KOPT-K1 (cell line): ENCODE measurements around the gene PDCL3.

ENCODE experiments used
- H3K27ac ChIP-seq: fragments of 200-600 bp; sonication (generic); 2 replicates; pipeline ENCODE4 v1.5.1; 2016; ENCODE audit warnings: antibody characterized with exemption, mild to moderate bottlenecking, low read depth, low read length; ENCODE audit not compliant: poor library complexity, severe bottlenecking
- H3K36me3 ChIP-seq: fragments of 200-600 bp; sonication (generic); 2 replicates; pipeline ENCODE4 v1.5.1; 2017; ENCODE audit warnings: antibody characterized with exemption, mild to moderate bottlenecking, low read length, moderate library complexity; ENCODE audit not compliant: insufficient read depth
- H3K9me3 ChIP-seq: fragments of 200-600 bp; sonication (generic); 2 replicates; pipeline ENCODE4 v1.5.1; 2017; ENCODE audit warnings: antibody characterized with exemption, low read length, mild to moderate bottlenecking; ENCODE audit not compliant: insufficient read depth, poor library complexity, severe bottlenecking

PDCL3 gene

DNA sequence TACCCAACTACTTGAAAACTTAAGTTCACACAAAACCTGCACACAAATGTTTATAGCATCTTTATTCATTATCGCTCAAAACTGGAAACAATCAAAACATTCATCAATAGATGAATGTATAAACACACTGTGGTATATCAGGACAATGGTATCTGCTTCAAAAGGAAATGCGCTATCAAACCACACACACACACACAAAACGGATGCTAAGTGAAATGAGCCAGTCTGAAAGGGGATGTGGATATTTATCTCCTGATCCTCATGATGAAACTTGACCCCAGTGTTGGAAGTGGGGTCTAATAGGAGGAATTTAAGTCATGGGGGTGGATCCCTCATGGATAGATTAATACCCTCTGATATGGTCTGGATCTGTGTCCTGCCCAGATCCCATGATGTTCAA, 22.0 kb downstream of the PDCL3 start:
- no peaks in the 10 kb centered on the region for H3K36me3 ChIP-seq
- no peaks in the 10 kb centered on the region for H3K9me3 ChIP-seq
- H3K27ac ChIP-seq: no peak overlapping the region

DNA sequence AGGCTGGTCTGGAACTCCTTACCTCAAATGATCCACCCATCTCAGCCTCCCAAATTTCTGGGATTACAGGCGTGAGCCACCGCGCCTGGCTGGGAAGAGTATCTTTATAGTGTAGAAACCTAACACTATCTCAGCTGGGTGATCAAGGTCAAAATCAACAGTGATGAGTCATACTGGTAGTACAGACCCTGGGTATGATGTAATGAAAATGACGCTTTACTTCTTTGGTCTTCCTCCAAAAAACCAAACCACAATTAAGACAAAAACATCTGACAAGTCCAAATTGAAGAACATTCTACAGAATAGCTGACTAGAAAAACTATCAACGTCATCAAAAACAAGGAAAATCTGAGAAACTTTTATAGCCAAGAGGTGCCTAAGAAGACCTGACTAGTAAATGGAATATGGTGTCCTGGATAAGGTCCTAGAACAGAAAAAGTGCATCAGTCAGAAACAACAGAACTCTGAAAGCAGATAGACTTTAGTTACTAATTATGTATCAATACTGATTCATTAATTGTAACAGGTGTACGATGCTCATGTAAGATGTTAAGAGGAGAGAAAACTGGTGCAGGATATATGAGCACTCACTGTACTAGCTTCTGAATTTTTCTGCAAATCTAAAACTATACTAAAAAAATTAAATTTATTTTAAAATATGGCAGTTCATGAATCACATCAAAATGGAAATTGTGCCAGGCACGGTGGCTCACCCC, 25.4 kb downstream of the PDCL3 start:
- Histone ChIP-seq H3K9me3 (no peaks in the 10 kb centered on the region), H3K27ac (no peak overlapping the region), H3K36me3 (no peaks in the 10 kb centered on the region)

DNA sequence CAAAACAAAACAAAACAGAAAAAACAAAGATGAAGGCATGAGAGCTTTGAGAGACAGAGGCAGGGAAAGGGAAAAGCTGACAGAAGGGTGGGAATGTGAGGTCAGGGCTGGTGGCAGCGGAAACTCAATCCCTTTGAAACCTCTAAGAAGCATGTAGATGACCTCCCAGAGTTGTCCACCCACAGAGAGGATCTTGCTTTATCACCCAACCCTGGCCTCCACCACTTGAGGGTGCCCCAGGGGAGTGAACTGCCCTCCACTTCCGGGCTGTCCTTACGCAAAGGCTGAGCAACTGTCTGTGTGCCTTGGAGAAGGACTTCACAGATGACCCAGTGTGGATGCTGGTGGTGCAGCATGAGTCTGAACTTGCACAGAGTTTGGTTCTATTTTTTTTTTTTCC, 26.7 kb downstream of the PDCL3 start:
- Histone ChIP-seq H3K36me3 (no peaks in the 10 kb centered on the region), H3K9me3 (no peaks in the 10 kb centered on the region), H3K27ac (no peak overlapping the region)

DNA sequence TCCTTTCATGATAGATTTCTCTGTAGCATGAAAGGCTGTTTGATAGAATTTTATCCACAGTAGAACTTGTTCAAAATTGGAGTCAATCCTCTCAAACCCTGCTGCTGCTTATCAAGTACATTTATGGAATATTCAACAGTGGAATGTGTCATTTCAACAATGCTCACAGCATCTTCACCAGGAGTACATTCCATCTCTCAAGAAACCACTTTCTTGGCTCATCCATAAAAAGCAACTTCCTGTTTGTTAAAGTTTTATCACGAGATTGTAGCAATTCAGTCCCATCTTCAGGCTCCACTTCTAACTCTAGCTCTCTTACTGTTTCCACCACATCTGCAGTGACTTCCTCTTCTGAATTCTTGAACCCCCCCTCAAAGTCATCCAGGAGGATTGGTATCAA, 29.4 kb downstream of the PDCL3 start:
- Histone ChIP-seq H3K9me3 (no peaks in the 10 kb centered on the region), H3K27ac (no peak overlapping the region), H3K36me3 (no peaks in the 10 kb centered on the region)

DNA sequence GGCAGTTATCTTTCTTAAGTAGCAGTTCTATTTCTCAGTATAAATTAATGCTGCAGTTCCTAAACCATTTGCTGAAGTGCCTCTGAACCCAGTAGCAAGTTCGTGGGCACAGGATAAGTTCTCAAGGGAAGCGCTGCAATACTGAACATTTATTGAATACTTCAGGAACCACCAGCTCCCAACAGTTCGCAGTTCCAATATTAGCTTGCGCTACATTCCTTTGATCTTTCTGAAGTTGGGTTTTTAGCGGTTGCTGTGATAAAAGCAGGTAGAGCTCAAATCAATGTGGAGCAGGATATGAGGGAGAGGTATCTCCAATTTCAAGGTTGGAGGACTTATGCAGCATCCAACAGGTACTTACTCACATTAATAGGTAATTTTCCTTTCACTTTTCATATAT, 33.7 kb downstream of the PDCL3 start:
- no peaks in the 10 kb centered on the region for H3K36me3 ChIP-seq
- no peaks in the 10 kb centered on the region for H3K9me3 ChIP-seq
- no peak overlapping the region for H3K27ac ChIP-seq

DNA sequence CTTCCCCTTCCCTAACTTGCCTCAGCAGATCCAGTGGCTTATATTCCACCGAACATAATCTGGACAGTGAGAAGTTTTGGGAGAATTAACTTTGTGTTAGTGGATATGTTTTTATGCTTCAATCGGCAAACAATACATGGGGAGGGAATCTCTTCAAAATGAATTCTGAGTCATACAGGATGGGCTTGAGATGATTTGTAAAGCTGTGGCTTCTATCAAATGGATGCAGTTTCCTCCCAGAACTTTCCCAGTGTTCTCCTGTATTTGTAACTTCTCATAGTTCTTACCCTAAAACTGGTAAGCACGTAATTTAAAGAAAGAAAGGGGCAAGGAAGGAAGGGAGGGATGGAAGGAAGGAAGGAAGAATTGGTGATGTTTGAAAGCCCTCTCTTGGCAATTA, 36.8 kb downstream of the PDCL3 start:
- no peak overlapping the region for H3K27ac ChIP-seq
- H3K36me3 ChIP-seq: no peaks in the 10 kb centered on the region
- H3K9me3 ChIP-seq: no peaks in the 10 kb centered on the region

DNA sequence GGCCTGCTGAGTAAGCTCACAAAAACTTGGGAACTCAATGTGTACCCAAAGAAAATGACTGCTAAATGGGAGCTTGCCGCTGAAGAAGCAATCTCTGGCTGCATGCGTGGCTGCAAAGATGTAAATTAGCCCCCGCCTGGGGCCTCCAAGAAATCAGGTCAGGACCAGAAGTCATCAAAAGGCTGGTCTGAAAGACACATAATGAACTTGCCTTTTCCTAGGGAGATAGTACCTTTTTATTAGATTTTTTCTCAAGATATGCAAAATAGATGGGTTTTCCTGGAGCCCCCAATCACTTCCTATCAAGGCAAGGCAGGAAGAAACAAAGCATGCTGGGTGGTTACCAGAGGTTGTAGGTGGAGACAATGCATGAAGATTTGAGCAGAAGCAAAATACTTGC, 38.9 kb downstream of the PDCL3 start:
- Histone ChIP-seq H3K27ac (no peak overlapping the region), H3K36me3 (no peaks in the 10 kb centered on the region), H3K9me3 (no peaks in the 10 kb centered on the region)

DNA sequence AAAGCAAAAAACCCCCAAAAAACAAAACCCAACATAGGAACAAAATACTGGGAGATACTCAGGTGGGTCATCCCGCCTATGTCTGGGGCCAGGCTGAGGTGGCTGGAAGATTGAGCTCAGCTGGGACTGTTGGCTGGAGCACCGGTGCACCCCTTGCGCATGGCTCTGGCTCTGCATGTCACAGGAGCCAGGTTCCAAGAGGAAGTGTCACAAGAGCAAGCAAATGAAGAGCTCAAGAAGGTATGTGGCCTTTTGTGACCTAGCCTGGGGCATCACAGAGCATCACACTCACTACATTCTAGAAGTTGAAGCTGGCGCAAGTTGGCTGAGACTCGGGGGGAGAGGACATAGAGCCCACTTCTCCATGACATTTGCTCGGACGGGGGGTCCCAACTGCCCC, 40.6 kb downstream of the PDCL3 start:
- H3K36me3 ChIP-seq: no peaks in the 10 kb centered on the region
- H3K9me3 ChIP-seq: no peaks in the 10 kb centered on the region
- H3K27ac ChIP-seq: no peak overlapping the region

DNA sequence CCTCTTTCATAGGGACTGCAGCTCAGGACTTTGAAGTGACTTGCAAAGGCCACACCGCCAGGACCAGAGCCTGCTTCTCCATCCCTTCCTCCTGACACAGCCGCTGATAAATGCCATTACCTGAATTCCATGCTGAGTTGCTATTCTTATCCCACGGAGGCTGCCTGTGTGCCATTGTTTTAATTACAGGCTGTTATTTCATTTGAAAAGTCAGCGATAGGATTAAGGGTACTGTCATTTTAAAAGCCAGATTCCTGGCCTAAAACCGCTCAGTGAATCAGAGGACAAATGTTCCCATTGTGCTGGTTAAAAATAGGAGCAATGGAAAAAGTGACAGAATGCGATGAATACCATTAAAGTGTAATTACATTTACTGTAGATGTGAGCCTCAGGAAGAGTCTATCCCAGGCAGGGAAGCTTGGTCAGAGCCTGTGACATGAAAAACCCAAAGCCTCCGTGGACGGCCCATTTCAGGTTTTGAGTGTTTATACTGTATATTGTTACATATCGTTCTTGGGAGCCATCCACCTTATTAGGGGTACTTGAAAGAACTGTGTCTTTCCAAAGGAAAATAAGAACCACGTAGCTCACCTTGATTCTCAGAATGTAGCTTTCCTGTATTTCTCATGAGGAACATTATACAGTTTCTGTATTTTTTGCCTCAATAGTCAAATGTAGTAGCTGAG, 41.3 kb downstream of the PDCL3 start:
- no peaks in the 10 kb centered on the region for H3K36me3 ChIP-seq
- no peaks in the 10 kb centered on the region for H3K9me3 ChIP-seq
- H3K27ac ChIP-seq: no peak overlapping the region

DNA sequence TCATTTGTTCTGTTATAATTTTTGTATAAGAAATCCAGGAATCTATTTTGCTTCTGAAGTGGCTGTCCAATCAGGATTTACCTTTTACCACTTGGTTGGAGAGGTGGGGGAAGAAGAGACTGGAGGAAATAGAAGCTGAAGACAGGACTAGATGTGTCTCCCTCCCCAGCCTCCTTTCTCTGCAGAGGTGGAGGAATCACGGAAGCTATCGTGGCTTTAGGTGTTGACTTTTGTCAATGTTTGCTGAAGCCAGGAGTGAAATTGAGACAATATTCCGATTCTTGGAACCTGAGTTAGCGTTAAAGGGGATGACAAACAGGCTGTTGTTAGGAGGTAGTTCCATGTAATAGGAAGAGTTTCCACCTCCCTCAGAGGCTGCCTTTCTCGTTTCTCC, 43.5 kb downstream of the PDCL3 start:
- no peaks in the 10 kb centered on the region for H3K36me3 ChIP-seq
- no peak overlapping the region for H3K27ac ChIP-seq
- no peaks in the 10 kb centered on the region for H3K9me3 ChIP-seq

DNA sequence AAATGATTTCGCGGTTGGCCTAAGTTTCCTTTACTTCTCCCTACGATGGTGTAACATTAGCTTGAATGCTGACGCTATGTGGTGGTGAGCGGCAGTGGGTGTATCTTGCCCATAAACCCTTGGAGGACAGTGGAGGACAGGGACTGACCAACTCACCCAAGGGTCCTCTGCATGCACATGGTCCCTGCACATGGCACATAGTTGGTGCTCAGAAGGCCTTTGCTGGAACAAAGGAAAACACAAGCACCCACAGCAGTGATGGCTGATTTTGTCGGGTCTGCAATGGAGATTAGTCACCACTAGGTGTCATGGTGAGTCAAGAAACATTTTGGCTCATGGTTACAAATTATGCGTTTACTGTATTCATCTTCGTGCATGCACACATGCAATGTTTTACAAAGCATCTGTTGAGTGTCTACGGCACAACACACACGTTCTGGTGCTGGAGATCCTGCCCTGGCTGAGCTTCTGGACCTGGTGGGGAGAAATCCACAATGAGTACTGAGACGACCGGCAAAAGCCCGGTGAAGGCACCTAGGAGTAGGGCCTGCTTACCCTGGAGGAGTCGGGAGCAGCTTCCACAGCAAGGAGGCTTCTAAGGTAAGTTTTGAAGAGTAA, 44.0 kb downstream of the PDCL3 start:
- Histone ChIP-seq H3K9me3 (no peaks in the 10 kb centered on the region), H3K27ac (no peak overlapping the region), H3K36me3 (no peaks in the 10 kb centered on the region)

DNA sequence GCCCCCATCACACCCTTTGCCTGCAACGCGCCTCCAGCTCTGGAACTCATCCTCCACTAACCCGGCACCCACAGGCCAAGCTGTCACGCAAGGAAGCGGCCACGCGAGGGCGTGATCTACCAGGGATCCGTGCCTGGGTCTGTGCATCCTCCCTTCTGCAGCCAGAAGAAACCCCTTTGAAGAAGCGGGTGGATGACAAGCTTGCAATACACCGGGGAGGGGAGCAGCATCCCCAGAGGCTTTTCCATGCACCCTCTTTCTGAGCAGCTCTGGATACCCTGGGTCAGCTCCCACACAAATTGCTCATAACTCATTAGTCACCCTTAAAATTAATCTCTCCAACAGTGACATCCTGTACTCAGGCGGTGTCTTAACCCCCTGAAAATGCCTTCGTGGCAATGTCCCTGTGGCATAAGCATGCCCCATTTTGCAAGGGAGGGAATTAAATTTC, 47.6 kb downstream of the PDCL3 start:
- no peaks in the 10 kb centered on the region for H3K36me3 ChIP-seq
- no peaks in the 10 kb centered on the region for H3K9me3 ChIP-seq
- H3K27ac ChIP-seq: no peak overlapping the region

DNA sequence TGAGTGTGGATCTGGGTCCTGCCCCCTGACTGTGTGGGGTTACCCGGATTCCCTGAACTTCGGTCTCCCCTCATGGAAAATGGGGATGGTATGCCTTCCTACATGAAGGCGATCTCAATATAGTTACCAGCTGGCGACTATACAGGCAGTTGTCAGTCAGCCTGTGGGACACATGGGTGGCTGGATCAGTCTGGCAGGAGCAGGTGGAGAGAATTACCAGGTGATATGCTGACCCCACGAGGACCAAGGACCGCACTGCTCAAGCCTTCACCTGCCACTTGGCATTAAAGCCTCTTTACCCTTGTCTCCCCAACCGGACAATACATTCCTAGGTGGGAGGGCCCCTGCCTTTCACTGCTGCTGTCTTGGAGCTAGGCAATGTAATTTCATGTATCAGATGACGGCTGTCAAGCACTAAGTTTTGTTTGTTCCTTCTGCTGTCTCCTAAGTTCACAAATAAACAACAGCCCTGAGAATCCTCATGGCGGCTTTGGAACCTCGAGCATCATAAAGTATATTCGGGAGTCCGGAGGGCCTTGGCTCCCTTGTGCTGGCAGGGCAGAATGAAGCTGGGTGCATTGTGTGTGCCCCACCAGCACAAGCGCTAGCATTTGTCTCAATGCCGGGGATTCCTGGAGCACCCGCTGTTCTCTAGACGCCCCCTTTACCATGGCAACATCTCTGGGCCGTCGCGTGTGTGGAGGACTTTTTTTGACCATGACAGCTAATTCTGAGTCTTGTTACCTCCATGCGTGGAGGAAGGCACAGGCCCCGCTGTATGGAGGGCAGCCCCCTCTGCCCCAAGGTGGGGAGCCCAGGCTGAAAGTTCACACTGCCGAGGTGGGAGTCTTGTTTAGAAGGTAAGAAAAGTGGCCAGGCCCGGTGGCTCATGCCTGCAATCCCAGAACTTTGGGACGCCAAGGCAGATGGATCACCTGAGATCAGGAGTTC, 48.6 kb downstream of the PDCL3 start:
- Histone ChIP-seq H3K36me3 (no peaks in the 10 kb centered on the region), H3K9me3 (no peaks in the 10 kb centered on the region), H3K27ac (no peak overlapping the region)

DNA sequence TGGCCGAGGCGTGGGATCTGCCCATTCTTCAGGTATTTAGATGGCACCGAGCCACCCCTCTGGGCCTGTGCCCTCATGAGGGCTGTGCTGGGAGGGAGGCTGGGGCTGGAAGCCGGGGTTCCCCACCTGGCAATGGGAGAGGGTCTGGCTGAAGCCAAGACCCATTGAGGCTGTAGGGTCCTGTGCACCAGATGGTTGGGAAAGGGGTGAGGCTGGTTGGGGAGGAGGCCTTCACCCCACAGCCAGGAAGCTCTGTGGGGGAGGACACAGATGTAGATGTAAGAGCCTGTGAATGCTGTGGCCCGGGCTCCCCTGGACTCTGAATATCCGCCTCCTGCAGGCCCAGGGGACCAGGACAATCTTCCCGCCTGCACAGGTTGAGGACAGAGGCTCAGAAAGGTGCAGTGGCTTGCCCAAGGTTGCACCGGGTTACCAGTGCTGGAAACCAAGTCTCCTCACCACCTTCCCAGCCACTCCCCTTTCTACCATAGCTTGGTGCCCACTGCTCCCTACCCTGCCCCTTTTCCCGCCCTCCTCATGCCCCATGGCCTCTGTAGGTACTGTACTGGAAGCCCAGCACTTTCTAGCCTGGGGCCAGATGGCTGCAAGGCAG, 49.7 kb downstream of the PDCL3 start:
- no peaks in the 10 kb centered on the region for H3K9me3 ChIP-seq
- no peaks in the 10 kb centered on the region for H3K36me3 ChIP-seq
- H3K27ac ChIP-seq: no peak overlapping the region
